HG03439 (cell line): ENCODE data around the gene CDIPT.
A peak's percentile ranks its signal among the peaks of the same experiment; 100 is the strongest.
"Not testable (repeated sequence)": the region's sequence is repeated elsewhere in the genome, so short reads cannot be mapped to it uniquely, and the experiment has no call there.

Experiments used
- ATAC-seq: cut with Tn5 transposase; IDR thresholded peaks from one replicate; pipeline ENCODE4 v1.9.1; 2021; ENCODE audit warnings: mild to moderate bottlenecking, moderate library complexity; ENCODE audit not compliant: unreplicated experiment

CDIPT gene, protein sequence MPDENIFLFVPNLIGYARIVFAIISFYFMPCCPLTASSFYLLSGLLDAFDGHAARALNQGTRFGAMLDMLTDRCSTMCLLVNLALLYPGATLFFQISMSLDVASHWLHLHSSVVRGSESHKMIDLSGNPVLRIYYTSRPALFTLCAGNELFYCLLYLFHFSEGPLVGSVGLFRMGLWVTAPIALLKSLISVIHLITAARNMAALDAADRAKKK

DNA sequence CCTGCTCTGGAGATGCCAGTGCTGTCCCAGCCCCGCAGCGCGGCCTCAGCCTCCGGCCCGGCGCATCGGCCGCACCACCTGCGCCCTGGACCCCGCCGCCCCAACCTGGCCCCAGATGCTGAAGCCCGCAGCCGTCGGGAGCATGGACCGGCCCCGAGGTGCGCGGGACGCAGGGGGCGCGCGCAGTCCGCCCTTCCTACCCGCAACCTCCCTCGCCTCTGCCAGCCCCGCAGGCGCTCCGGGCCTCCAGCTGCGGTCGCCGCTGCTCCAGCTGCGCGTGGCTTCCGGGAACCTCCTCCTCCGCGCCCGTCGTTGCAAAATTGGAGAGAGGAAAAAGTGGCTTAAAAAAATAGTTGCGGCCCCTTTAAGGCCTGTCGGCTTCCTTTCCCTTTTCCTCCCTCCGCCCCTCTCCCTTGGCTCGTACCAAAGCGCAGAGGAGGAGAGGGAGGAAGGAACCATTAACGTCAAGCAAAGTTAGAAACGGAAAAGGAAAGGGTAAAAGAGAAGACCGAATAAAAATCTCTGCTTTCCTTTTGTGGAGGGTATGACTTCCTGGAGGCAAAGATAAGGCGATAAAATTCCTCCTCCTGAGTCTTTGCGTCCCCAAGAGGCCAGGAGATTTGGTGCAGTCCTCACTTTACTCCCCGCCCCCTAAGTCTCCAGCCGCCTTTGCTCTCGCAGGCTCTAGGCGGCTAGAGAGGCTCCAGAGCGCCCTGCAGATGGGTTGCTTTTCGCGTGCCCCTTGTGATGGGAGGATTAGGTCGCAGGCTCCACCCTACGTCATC, at the start of gene CDIPT:
Gene CDIPT, minus strand, starts transcription at position 343 of the 785 bp plus-strand sequence. CDS start 369 bp downstream, outside the sequence.
- ATAC-seq, result peak; percentile 90

DNA sequence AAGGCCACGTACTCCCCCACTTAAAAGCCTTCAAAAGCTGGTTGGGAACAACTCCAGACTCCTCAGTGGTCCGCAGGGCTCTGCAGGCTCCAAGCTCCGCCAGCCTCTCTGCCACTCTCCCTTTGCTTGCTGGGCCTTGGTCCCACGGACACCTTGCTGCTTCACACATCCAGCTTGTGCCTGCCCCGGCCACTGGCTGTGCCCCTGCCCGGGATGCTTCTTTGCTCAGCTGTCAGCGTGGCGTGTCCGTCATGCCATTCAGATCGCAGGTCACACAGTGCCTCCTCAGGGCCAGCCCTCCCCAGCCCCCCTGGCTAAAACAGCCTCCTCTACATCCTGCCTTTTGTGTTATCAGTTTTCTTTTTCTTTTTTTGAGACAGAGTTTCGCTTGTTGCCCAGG, 49.1 kb upstream of the CDIPT start:
- no peak for ATAC-seq

DNA sequence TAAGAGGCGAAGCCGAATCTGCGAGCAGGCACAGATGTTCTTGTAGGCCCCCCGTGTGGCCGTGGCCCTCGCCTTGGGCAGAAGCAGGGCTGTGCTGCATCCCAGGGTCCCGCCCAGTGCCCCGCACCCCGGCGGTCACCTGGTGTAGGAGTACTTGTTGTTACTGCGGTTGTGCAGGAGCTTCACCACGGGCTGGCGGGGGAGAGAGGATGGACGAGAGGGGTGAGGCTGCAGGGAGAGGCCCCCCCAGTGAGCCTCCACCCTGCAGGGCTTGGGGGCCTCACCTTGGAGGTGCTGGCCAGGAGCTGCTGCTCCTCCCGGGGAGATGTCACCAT, 48.6 kb upstream of the CDIPT start:
- no peak for ATAC-seq

DNA sequence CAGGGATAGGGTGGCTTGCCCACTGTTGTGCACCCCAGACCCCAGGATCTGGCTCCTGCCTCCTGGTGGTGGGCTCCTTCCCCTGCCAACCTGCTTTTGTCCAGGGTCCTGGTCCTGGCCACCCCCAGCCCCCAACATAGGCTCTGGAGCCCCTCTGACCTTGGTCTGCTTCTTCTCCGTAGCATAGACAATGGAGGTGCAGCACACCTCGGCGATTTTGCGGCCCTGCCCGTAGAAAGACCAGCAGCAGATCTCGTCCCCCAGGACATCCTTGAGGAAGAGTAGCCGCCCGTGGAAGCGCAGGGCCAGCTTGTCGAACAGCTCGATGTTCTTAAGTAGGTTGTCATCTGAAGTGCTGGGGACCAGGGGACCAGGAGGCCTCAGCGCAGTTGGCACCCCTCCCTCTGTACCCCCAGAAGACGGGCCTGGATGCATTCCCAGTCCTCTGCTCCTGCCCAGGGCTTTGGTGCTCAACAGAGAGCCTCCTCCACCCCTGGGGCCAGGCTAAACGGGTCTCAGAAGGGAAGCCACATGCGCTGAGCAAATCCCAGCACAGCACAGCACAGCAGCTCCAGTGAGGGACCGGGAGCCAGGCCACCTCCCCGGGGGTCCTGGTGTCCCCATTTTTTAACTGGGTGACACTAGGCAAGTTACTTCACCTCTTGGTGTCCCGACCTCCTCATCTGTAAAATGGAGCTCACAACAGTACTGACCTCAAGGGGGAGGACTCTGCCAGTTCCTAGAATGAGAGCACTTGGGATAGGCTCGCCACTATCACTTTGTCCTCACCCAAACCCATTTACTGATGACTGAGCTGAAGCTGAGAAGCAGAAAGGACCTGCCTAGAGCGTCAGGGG, 48.0 kb upstream of the CDIPT start:
- no peak for ATAC-seq

GRCh38 chr16:29909851-29910250, 46.8 kb upstream of the CDIPT start:
- not testable (repeated sequence) for ATAC-seq

DNA sequence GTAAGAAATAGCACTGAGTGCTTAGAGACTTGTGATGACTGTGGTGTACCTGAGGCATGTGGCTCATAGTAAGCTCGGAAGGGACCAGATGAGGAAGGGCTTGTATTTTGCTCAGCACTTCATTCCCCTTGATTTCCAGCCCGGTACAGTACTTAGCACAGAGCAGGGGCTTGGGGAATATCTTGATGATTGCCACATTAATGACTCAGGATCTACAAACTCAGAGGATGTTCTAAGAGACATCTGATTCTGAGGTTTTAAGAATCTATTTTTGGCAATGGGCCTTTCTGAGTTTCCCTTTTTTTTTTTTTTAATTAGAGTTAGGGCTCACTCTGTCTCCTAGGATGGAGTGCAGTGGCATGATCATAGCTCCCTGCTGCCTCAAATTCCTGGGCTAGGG, 46.4 kb upstream of the CDIPT start:
- ATAC-seq, result no peak

- no peak for ATAC-seq
Measured at GRCh38 chr16:29908719-29909220, 45.7 kb upstream of the CDIPT start.

DNA sequence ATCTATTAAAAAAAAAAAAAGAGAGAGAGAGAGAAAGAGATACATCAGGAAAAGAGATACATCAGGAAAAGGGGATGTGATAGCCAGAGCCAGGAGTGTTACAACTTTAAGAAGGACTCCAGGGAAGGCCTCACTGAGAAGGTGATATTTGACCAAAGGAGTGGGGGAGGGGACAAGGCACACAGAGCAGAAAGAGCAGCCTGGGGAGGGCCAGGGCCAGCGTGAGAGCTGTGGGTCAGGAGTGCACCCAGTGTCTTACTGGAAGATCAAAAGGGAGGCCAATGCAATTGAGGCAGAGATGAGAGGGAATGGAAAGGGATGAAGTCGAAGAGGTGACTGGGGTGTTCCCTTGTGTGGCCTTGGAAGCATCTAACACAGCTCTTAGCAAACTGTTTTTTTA, 44.9 kb upstream of the CDIPT start:
- ATAC-seq, result no peak

DNA sequence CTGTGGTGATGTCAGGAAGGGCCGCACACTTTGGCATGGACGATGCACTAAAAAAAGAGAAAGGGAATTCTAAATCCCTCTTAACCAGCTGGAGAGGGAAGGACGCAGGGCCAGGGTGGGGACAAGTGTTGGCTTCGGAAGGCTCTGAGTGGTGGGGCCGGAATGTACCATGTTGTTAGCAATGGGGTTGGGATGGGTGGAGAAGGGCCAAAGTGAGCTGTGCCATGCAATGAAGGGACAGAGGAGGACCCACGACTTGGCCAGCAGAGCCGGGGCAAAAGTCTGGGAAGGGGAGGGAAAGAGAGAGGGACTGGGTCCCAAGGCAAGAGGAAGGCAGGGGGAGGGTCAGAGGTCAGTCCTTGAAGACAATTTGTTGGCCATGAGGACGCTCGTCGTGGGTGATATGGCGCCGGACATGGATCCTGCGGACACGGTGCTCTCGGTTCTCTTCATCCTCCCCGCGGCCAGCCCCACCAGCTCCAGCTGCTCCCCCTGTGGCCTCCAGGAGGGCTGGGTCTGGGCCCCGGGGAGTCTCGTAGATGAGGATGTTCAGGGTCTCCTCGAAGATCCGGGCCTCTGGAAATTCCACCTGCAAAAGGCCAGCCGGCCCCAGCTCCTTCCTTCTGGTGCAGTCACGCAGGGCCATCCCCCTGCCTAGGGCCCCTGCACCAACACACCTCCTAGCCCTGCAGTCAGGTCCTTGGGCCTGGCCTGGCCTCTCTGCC, 43.7 kb upstream of the CDIPT start:
- no peak for ATAC-seq

- ATAC-seq, result no peak
Measured at GRCh38 chr16:29905668-29906067, 42.6 kb upstream of the CDIPT start.

DNA sequence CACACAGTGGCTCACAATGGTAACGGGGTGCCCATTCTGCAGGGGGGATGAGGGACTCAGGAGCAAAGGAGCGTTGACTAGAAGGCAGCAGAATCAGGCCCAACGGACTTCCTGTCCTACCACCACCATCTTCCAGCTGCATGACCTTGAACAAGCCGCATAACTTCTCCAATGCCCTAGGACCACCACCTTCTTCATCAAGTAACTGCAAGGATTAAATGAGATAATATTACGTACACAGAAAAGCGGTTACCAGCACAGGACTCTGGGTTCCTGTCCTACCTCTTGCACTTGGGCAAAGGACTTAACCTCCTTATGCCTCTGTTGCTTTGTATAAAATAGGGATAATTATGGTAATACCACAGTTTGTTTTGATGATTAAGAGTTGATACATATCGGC, 41.9 kb upstream of the CDIPT start:
- no peak for ATAC-seq

DNA sequence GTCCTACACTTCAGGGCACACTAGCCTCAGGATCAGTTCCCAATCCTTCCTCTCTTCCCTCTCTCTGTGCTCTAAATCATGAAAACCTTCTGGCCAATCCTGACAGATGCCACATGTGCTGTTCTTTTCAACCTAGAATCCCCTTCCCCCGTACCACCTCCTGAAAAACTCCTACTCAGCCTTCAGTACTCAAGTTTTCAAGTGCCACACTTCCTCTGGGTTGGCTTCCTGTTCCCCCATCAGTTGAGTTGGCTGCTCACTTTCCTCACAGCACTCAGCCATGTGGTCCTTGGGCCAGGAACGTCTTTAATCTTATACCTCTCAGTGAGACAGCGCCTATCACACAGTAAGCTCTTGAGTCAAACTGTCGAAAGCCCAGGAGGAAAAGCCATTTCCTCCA, 40.6 kb upstream of the CDIPT start:
- no peak for ATAC-seq

GRCh38 chr16:29901607-29901945, 38.5 kb upstream of the CDIPT start:
- no peak for ATAC-seq

DNA sequence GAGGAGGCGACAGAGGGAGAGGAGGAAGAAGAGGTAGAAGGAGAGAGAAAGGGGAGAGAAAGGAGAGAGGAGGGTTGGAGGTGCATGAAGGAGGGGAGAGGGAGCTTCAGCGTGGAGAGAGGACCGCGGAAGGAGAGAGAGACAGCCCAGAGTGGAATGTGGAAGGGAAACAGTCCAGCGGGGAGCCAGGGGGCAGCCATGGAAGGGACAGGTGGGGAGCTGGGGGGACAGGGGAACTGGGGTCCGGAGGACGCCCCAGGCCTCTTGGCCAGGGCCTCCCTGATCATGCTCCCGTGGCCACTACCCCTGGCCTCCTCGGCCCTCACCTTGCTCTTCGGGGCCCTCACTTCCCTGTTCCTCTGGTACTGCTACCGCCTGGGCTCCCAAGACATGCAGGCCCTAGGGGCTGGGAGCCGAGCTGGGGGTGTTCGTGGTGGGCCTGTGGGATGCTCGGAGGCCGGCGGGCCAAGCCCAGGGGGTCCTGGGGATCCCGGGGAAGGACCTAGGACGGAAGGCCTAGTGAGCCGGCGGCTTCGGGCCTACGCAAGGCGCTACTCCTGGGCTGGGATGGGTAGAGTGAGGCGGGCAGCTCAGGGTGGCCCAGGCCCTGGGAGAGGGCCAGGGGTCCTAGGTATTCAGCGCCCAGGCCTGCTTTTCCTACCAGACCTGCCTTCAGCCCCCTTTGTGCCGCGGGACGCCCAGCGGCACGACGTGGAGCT, 38.0 kb upstream of the CDIPT start:
- no peak for ATAC-seq

DNA sequence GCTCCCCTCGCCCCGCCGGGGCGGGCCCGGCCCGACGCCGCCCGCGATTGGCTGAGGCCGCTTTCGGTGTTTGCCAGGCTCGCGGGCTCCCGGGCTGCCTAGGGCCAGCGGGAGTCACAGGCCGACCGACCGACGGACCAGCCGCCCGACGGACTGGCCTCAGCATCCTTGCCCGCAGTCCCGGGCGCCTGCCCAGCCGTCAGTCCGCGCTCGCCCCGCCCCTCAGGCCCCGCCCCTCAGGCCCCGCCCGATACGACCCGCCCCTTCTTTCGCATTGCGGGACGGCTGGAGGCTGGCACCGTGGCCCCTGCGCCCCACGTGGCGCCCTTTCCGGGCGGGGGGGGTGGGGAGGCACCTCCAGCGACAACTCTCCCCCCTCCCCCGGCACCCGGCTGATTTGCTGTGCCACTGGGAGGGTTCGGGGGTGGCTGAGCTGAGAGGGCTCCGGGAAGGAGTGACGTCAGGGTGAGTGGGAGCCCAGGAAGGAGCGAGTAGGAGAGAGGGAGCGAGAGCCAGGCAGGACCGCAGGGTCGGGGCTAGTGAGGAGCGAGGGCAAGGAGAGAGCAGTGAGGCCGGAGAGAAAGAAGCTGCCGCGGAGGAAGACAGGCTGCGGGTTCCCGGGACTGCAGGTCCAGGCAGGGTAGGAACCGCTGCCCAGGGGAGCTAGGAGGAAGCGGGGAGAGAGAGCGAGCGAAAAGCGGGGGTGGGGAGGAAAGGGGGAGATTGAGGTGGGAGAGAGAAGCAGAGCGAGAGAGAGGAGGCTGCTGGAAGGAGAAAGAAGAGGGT, 37.3 kb upstream of the CDIPT start, which contains the start of gene ASPHD1:
Gene ASPHD1, plus strand, starts transcription at position 387 of the 786 bp plus-strand sequence. CDS start 484 bp downstream, outside the sequence.
- ATAC-seq, result peak; percentile 73

DNA sequence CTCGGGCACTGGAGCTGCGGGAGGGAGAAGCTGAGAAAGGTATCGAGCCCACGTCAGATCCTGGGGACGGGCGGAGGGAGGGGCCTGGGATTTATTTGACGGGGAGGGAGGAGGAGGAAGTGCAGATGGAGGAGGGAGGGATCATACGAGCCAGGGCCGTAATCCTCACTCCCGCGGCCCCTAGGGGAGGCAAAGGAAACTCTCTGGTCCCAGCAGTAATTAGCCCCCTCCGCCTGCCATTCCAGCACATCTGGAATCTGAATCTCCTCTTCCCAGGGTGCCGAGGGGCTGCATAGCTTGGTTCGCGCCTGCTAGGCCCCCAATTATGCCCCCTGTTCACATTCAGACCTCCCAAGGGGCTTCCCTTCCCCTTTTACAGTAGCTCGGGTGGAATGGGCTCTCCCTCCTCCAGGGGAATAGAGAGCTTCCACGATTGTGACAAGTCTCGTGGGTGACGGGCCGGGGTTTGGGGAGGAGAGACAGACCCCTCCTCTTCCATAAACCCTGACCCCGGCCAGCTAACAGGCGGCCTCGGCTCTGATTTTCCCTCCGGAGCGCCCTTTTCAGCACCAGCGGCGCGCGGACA, 36.6 kb upstream of the CDIPT start, which contains the start of gene SEZ6L2:
Gene SEZ6L2, minus strand, starts transcription at position 35 of the 586 bp plus-strand sequence. CDS start 531 bp downstream, outside the sequence.
- ATAC-seq, result no peak

DNA sequence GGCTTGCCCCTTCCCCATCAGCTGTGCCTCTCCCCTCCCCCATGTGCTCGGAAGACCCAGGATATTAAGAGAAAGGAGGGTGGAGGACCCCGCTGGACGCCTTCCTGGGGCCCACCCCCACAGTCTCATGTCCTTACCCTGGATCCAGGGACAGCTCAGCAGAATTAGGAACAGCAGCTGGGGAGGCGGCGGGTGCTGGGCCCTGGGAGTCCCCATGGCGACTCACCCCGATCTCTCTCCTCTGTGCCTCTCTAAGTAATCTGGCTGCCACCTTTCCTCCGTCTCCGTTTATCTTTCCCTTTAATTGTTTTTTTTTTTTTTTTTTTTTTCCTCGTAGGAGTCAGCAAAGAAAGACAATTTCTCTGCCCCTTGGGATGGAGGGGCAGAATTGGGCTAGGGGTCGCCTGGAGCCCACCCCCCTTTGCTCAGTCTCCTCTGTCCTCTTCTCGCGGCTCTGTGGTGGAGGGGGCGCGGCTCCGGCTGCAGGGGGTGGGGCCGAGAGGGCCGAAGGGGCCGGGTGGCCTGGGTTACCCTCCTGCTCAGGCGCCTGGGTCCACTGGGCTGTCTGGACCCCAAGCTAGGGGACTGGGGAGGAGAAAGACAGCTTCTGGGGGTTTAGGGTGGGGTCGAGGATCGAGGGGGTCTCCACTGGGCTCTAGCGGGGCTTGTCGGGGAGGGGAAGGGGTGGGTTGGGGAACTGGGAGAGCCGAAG, 35.9 kb upstream of the CDIPT start:
- no peak for ATAC-seq

DNA sequence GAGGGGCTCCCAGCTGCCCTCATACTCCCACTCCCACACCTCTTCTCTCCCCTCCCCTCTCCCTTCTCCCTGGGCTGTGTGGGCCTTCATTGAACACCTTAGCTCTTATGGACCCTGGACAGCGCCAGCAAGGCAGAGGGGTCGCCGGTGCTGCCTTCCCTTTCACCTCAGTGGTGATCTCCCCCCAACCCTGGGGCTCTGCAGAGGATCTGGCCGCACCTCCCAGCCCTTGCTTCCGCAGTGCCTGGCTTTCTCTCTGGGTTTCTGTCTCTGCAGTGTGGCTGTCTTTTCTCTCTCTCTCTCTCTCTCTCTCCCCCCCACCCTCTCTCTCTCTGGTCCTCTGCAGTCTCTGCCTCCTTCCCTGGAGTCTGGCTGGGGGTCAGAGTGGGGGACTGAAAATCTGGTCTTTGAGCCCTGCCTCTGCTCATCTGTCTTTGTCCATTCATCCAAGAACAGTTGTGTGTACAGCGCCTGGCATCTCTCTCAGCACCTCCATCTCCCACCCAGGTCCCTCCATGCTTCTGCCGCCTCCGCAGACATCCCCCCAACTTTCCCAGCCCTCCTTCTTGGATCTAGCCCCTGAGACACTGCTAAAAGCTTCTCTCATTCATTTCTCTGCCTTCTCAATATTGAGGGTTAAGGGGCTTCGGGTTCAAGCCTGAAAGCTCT, 35.2 kb upstream of the CDIPT start:
- ATAC-seq, result no peak
